ENCODE results near the gene SLC30A3. TPM values are rescaled to one million over a fixed set of nuclear protein-coding genes. Genes with fewer than 3 reads are reported as not detected.

The SLC30A3 gene
- total and polyA plus RNA-seq, 2 of the 13 experiments (the other 11 are each of a cell fraction or from before 2014, with no cell fraction given), result 0.38 to 0.79 TPM

GRCh38 chr2:27249891-27250651 lies 12.8 kb downstream of the SLC30A3 start (continued):
- no peak for TF ChIP-seq ATF5 (CRISPR knock-in tag; IDR thresholded peaks at IDR 0.05; ENCODE audit: low read depth)
- peak; percentile 49; the same call in 1 of the 2 replicates for TF ChIP-seq MXD3 (CRISPR knock-in tag; IDR thresholded peaks at IDR 0.05)
- peak; percentile 56; the same call in 1 of the 2 replicates for TF ChIP-seq THAP11 (CRISPR knock-in tag; IDR thresholded peaks at IDR 0.05)
- no peak; the same call in none of the 2 replicates for TF ChIP-seq ZNF605 (CRISPR knock-in tag; IDR thresholded peaks at IDR 0.05)
- peak; percentile 73 for TF ChIP-seq RXRA (CRISPR knock-in tag; IDR thresholded peaks at IDR 0.05)
- TF ChIP-seq TERF1 (CRISPR knock-in tag; IDR thresholded peaks at IDR 0.05), result no peak
- peak; percentile 44; the same call in 1 of the 2 replicates for TF ChIP-seq ZNF264 (CRISPR knock-in tag; IDR thresholded peaks at IDR 0.05)
- TF ChIP-seq GMEB2 (CRISPR knock-in tag; IDR thresholded peaks at IDR 0.05; ENCODE audit: low read depth), result no peak
- peak; percentile 35; the same call in 1 of the 2 replicates for TF ChIP-seq ARID5B (CRISPR knock-in tag; IDR thresholded peaks at IDR 0.05)
- TF ChIP-seq LRRFIP1 (CRISPR knock-in tag; conservative IDR thresholded peaks at IDR 0.05), result no peak
- TF ChIP-seq ZFP41 (CRISPR knock-in tag; IDR thresholded peaks at IDR 0.05; ENCODE audit: borderline replicate concordance), result no peak
